Right renal cortex interstitium (tissue), 3 donors: ENCODE data around the gene WDR45B. TPM values are rescaled to one million over a fixed set of nuclear protein-coding genes. Genes with fewer than 3 reads are reported as not detected.

Source experiments
- DNase-seq, 3 donors: peaks; one replicate each; pipeline ENCODE4 v3.0.0-alpha.2; 2013; ENCODE audit warnings: low read depth in 3 of 3, low spot score in 2 of 3
- polyA plus RNA-seq, 3 donors: library from polyadenylated mRNA; unstranded; fragments of 120-200 nt; gene quantifications; one replicate each; pipeline ENCODE4 v1.2.1, GENCODE V29; 2013; ENCODE audit not compliant: insufficient read length in 3 of 3

WDR45B gene
- polyA plus RNA-seq, 3 donors = 88.7 to 98.3 (median 98.2) TPM

DNA sequence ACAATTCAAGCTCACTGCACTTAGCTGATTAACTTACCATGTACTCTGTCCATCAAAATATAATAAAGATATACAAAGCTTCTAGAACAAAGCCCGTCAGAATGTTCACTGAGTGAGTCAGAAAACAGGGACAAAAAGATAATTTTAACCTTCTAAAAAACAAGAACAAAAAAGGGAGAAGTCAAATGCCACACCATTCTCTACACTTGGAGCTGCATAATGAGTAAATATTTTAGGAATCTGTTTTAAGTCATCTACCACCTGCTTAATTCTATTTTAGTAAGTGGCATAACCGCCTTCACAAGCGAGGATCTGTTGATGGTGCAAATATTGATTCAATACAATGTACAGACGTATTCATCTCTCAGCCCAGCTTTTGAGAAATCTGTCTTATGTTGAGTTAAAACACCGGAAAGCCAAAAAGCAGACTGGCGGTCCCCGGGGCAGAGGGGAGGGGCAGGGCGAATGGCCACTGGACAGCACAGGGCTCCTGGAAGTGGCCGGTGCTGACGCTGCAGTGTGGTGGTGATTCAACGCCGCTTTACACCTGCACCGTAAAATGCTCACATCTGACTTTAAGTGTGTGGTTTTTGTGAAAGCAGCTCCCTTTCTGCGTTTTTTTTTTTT lies 30.1 kb upstream of the WDR45B start:
- DNase-seq = no peak

DNA sequence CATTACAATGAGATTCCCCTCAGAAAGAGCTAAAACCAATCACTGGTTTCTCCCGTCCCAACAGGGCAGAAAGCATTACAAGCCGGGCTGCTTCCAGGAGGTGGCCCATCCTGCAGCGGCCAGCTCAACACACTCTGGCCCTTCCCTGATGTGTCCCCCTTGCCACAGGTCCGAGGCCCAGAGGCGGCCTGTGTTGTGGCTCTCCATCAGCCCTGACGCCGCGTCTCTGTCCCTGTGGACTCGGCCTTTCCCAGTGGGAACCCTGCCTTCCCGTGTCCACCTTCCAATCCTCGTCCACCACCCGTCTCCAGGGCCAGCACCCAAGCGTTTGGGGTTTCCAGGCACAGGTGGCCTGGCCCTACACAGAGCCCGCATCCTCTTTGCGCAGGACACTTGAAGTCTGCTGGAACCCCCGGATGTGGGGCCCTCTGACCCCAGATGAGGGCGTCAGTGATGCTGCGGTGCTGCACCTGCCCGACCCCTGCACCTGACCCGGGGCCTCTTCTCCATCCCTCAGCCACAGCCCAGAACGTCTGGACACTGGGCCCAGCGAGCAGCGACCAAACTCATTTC lies 29.2 kb upstream of the WDR45B start:
- no peak for DNase-seq

DNA sequence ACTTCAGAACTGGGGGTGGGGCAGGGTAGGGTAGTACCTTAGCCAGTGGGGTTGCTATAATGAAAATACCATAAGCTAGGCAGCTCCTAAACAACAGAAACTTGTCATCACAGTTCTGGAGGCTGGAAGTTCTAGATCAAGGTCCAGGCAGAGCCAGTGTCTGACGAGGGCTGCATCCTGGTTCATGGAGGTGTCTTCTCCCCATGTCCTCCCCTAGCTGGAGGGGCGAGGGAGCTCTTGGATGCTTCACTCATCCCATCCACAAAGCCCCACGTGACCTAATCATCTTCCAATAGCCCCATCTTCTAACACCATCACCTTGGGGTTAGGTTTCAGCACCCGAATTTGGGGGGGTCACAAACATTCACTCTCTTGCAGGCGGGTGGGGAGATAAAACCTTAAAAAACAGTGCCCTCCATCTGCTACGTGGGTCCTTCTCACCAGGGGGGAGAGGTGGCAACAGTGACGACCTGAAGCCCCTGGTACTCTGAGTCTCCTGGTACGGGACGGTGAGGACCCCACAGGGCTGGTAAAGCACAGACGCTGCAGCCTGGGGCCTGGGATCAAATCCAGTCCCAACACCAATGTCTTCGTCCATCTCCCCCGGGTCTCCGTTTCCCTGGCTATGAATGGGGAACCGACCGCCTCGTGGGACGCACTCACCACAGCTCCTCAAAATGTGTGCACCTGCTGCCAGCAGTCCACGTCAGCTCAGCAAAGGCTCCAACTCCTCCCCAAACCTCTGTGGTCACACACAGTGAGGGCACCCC lies 27.4 kb upstream of the WDR45B start:
- DNase-seq = no peak

DNA sequence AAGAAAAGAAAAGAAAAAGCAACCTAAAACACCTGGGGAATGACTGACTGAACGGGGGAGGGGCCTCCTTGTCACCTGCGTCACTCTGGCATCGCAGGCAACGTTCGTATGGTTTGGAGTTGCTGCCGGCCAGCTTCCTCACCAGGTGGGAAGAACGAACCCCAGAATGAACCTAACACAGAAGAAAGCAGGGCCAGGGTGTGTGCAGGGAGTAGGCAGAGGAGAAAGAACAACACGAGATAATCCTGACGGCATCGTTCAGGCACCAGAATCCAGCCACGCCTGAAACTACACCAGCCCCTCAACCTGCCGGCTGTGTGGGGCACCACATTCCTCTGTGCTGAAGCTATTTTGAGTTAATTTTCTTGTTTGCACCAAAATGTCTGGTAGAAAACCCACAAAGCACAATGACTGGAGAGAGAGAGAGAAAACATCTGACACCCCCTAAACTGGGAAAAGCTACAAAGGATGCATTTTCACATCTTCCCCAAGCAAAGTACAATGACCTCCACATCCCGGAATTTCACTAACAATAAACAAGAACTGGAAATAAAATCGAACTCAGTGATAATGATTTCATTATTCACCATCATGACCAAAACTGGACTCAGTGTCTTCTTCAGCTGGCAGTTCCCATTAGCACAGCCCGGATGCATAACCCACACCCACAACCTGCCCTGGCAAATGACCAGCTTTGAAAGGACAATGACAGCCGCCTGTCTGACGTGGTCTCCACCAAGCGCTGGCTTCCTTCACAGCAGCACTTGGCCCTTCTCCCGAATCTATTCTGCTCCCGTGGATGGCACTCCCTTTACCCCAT lies 26.6 kb upstream of the WDR45B start:
- DNase-seq = no peak

DNA sequence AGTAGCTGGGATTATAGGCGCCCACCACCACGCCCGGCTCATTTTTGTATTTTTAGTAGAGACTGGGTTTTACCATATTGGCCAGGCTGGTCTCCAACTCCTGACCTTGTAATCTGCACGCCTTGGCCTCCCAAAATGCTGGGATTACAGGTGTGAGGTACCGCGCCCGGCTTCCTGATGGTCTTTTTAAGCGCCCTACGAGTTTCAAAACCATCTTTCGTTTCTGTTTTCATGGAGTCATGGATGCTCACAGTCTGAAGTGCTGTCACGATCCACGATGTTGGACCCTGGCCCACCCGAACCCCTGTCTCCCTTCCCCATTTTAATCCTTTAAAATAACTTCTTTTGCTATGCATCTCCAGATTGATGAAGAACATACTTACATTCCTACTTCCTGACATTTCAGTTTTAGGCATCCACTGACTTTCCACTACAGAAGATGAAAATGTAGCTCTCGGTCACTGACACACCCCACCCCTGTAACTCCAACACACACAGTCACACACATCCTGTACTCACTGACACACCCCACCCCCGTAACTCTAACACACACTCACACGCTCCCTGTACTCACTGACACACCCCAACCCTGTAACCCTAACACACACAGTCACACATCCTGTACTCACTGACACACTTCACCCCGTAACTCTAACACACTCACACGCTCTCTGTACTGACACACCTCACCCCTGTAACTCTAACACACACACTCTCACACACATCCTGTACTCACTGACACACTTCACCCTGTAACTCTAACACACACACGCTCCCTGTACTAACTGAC lies 22.6 kb upstream of the WDR45B start:
- no peak for DNase-seq

DNA sequence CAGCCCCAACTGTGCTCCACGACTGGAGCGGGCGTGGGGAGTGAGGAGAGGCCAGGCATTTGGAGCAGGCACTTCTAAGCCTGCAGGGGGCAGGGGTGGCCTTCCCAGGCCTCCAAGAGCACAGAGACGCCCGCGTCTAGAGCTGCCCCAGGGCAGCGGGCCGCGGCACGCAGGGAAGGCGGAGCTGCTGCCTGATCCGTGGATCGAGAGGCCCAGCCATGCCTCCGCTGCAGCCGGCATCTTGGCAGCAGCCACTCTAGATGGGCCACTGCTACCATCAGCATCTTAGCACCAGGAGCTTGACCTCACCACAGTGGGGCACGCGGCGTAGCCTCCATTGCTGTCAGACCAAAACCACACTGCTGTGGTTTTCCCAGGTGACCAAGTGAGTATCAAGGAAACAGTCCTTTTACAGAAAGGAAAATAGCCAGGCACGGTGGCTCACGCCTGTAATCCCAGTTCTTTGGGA lies 20.4 kb upstream of the WDR45B start:
- no peak for DNase-seq

DNA sequence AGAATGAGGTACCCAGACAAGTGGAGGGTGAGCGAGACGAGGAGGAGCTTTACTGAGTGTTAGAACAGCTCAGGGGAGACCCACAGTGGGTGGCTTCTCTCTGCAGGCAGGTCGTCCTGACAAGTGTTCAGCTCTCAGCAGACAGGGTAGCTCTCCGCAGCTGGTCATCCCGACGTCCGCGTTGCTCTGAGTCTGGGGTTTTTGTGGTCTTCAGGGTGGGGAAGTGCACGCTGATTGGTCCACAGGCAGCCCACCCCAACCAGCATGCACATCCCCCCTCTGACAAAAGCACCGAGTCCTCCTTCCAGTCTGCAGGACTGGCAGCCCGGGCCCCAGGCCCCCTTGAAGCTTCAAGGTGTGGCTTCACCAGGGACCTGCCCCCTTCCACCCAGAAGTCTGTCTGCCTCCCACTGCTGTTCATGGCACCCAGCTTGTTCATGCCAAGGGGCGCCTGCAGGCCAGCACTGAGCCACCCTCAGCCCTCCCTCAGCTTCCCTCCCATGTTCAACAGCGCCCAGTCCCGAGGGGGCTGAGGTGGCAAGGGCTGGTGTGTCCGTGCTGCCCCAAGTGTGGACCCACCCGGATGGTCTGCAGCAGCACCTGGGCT lies 19.9 kb upstream of the WDR45B start:
- DNase-seq = no peak

DNA sequence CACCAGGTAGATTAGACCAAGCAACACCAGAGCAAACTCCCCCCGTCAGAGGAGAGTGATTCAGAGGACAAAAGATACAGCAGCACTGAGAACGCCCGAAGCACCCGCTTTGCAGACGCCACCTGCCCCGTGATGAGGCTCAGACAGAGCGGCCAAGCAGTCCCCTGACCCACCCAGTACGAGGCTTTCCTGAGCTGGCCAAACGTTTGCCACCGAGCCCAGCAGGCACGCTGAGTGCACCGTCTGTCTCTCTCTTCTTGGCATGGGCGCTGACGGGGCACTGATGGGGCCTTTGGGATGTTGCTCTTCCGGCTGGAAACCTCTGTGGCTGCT lies 19.4 kb upstream of the WDR45B start:
- no peak for DNase-seq

DNA sequence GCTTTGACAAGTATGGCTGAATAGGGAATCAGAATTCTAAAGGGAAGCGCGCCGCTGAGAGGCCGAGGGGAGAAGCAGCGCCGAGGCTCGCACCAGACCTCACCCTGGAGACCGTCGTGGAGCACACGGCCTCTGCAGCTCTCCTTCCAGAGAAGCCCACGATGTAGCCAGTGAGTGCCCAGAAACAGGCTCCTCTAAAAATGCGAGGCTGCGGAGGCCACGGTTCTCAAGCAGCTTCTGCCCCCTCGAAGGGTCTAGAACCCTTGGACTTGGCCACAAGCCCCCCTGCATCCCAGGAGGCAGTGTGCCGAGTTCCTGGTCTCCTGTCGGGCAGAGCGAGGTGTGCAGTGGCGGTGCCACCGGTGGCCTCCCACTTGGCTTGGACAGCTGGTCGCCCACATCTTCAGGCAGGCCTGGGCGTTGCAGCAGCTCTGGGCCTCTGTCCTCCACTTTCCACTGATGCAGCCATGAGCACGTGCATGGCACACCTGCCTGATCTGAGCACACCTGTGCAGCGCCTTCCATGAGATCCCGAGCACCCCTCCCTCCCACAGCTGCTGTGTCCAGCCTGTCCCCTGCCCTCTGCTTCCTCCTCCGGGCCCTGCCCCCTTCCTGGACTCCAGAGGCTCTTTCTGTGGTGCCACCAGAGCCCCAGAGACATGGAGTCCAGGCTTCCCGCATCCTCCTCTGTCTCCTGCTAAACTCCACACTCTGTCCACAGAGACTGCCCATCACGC lies 18.9 kb upstream of the WDR45B start:
- no peak for DNase-seq

DNA sequence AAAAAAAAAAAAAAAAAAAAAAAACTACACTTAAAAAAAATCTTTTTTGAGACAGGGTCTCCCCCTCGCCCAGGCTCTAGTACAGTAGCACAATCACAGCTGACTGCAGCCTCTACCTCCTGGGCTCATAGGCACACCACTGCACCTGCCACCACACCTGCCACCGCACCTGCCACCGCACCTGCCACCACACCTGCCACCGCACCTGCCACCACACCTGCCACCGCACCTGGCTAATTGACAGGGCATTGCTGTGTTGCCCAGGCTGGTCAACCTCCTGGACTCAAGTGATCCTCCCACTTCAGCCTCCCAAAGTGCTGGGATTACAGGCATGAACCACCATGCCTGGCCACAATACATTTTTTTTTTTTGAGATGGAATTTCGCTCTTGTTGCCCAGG lies 17.6 kb upstream of the WDR45B start:
- no peak for DNase-seq

DNA sequence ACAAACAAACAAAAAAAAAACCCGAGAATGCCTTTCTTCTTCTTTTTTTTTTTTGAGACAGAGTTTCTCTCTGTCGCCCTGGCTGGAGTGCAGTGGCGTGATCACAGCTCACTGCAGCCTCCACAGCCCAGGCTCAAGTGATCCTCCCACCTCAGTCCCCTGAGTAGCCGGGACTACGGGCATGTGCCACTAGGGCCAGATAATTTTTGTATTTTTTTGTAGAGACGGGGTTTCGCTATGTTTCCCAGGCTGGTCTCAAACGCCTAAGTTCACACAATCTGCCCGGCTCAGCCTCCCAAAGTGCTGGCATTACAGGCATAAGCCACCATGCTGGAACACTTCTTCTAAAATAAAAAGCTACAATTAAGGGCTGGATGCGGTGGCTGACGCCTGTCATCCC lies 17.0 kb upstream of the WDR45B start:
- DNase-seq = no peak

DNA sequence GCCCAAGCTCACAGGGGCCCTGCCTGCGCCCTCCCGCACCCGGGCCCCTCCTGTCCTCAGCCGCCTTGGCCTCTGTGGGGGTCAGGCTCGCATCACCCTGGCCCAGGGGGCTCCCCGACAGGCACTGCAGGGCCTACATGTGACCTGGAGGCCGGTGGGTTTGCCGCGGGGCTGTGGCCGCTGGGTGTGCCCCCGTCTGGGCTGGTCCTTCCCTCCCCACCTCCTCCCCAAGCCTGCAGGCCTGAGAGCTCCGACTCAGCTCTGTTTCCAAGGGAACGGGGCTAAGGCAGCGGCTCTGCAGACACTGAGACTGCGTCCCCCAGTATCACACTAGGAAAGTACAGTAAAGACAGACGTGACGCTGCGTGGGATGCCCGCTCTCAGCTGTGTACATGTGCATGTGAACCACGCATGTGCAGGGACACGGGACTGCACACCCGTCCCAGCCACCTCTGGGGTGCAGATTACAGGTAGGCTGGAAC lies 16.5 kb upstream of the WDR45B start:
- DNase-seq = no peak

DNA sequence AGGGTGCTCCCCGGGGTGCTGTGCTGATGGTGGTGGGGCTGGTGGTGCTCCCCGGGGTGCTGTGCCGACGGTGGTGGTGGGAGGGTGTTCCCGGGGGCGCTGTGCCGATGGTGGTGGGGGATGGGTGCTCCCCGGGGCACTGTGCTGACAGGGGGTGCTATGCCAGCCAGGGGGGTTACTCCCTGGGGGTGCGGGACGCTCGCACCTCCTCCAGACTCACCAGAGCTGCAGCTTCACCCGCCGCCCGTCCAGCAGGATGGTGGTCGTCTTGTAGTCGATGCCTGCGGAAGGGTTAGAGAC lies 16.0 kb upstream of the WDR45B start:
- DNase-seq = no peak

DNA sequence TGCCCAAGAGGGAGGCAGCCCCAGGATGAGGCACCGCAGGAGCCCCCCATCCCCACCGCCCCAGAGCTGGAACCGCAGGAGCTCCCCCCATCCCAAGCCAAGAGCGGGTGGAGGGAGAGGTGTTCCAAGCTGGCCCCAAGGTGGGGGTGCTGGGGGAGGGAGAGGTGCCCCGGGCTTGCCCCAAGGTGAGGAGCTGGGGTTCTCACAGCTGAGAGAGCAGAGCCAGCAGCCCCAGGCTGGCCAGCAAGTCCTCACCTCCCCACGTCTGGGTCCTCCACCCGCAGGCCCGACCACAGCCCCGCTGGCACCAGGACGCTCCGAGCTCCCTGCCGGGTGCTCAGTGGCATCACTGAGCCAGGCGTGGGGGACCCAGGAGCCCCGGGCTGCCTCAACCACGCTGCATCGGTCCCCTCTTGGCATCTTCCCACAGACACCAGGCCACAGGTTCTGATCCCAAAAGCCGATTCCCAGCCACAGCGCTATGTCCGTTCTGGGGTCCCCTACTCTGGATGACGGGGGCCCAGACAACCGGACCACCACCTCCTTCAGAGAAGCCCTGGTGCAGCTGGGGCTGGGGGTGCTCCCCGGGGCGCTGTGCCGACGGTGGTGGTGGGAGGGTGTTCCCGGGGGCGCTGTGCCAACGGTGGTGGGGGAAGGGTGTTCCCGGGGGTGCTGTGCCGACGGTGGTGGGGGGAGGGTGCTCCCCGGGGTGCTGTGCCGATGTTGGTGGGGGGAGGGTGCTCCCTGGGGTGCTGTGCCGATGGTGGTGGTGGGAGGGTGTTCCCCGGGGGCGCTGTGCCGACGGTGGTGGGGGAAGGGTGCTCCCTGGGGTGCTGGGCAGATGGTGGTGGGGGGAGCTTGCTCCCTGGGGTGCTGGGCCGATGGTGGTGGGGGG lies 15.4 kb upstream of the WDR45B start:
- DNase-seq = no peak

DNA sequence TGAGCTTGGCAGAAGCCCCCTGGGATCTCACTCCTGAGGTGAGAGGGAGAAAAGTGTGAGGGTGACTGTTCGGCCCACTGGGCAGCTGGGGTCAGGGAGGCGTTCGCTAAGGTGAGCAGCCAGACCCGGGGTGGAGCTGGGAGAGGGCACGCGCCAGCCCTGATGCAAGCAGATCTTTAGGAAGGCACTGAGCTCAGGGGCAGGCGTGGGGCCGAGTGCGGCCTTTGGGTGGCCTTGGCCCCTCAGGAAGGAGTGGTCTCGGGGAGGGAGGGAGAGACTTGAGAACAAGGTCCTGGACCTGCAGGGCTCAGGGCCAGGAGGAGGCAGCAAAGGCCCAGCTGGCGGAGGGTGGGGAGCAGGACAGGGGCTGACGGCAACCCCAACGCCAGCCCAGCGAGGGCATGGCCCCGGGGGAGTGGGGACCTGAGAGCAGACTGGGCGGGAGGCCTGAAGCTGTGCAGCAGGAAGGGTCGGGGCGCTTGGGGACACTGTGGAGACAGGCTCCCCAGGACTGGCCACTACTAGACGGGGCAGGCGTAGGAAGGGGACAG lies 14.5 kb upstream of the WDR45B start:
- no peak for DNase-seq

DNA sequence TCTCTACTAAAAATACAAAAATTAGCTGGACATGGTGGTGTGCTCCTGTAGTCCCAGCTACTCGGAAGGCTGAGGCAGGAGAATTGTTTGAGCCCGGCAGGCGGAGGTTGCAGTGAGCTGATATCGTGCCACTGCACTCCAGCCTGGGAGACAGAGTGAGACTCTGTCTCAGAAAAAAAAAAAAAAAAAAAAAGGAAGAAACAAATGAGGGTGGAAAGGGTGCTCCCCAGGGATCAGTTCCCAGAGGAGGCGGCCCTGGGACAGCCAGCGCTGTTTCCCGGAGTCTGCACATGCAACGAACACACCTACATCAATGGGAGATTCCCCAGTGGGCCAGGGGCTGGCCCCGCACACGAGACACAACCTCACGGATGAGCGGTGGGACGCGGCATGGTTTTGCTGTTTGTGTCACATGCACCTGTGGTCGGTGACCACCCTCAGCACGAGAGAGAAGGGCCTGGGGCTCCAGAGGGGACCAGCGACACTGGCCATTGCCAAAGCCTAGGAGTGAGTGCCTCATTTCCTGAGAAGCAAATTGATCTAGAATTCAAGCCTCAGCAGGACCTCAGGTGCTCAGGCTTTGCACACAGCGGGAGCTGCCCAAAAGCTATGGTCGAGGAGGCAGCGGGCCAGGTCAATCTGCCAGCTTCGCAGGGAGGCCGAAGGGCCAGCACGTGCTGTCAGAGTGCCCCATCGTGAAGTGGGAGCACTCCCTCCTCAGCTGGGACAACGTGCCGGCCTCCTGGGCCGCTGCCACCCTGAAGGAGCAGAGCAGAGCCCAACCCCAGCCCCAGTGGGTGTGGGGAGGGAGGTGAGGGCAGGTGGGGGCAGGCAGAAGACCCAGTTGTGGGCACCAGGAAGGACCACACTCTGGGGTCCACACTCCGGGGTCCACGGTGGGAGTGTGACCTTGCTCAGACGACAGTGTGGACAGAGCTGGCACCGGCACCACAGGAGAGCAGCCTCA lies 13.8 kb upstream of the WDR45B start:
- no peak for DNase-seq

DNA sequence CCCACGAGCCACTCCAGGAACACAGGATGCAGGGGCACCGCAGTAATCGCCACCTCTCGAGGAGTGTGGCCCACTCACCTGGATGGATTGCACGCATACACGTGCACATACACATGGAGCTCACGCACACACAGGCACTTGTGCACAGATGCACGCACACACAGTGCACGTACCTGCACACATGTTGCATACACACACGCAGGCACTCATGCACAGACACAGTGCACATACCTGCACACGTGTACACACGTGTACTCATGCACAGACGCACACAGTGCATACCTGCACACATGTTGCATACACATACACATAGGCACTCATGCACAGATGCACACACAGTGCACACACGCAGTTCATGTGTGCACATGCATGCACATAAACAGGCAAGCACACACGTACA lies 11.6 kb upstream of the WDR45B start:
- DNase-seq = no peak
